Measurements from ENCODE around the gene ATN1. TPM values are rescaled to one million over a fixed set of nuclear protein-coding genes. Genes with fewer than 3 reads are reported as not detected.

The ATN1 gene
- total RNA-seq, 4 donors from 2014 or later, result 41.3 to 136 (median 71.6) TPM

DNA sequence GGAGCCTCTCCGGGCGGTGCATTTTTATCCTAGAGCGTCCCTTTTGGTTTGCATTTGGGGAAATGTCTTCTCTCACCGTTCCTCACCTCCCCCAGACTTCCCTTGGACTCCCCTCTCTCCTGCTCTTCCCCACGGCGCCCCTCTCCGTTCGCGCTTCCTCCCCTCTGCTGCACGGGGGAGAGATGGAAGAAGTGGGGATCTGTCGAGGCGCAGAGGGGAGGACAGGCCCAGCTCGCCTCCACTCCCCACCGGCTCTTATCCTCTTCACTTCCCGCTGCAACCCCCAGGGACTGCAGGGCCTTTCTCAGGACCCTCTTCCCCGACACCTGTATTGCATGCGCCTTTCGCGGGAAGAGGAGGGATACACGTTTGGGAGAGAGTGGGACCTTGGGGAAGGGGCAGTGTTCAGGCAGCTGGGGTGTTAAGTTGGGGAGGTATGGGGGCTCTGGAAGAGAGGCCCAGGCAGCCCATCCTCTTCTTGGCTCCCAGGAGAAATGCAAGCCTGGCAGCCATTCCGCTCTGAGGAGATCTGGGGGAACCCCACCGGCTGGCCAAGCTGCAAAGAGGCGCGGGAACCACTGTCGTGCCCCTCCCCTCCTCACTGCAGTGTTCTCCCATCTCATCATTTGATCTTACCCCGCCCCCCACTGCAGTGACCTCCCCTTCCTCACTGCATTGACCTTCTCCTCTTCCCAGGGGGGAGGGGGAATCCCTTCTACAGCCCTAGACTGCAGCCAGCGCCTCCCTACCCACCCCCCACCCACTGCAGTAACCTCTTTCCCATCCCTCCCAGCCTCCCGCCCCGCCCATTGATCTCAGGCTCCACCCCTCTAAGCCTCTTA lies 12.6 kb upstream of the ATN1 start:
- TF ChIP-seq, protein P1, sequence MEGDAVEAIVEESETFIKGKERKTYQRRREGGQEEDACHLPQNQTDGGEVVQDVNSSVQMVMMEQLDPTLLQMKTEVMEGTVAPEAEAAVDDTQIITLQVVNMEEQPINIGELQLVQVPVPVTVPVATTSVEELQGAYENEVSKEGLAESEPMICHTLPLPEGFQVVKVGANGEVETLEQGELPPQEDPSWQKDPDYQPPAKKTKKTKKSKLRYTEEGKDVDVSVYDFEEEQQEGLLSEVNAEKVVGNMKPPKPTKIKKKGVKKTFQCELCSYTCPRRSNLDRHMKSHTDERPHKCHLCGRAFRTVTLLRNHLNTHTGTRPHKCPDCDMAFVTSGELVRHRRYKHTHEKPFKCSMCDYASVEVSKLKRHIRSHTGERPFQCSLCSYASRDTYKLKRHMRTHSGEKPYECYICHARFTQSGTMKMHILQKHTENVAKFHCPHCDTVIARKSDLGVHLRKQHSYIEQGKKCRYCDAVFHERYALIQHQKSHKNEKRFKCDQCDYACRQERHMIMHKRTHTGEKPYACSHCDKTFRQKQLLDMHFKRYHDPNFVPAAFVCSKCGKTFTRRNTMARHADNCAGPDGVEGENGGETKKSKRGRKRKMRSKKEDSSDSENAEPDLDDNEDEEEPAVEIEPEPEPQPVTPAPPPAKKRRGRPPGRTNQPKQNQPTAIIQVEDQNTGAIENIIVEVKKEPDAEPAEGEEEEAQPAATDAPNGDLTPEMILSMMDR (IDR thresholded peaks at IDR 0.05; ENCODE audit: low read depth), result no peak

DNA sequence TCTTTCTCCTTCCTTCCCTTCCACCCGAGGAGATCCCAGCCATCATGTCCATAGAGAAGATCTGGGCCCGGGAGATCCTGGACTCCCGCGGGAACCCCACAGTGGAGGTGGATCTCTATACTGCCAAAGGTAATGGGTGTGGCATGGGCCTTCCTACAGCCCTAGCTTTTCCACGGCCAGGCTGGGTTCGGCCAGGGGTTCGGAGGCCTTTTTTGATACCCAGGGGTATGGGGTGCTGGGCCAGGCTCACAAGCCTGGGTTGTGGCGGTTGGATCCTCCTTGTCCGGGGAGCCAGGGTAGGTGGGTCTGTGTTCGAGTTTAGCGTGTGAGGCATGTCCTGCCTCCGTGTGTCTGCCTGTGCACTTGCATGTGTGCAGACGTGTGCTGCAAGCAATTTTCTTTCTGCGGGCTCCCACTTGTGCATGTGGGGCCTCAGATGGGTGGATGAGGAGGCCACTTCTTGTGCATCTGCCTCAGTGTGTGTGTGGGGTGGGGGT lies 11.9 kb upstream of the ATN1 start:
- TF ChIP-seq, protein P1 (IDR thresholded peaks at IDR 0.05; ENCODE audit: low read depth), result no peak

DNA sequence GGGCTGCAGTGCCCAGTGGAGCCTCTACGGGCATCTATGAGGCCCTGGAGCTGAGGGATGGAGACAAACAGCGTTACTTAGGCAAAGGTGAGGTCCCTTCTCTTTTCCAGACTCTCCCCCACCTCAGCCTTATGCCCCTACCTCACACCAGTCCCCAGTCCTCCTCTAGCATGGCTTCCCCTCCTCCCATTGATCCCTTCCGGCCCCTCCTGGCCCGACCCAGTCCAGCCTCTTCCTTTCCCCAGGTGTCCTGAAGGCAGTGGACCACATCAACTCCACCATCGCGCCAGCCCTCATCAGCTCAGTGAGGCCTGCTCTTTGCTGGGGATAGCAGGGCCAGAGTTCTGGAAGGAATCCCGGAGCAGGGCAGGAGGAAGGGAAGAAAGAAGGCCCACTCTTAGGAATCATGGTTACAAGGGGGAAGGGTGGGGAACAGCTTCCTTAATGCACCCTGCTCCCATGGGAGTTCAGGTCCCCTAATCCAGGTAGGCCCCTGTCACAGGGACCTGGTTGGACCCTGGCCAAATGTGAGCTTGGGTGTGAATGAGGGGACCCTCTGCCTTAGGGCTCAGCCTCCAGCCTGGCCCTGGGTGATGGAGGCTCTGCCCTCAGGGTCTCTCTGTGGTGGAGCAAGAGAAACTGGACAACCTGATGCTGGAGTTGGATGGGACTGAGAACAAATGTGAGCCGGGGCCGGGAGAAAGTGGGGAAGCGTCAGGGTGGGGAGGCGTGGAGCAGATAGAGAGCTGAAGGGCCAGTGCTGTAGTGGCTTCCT lies 11.1 kb upstream of the ATN1 start:
- TF ChIP-seq, protein P1 (IDR thresholded peaks at IDR 0.05; ENCODE audit: low read depth), result no peak

DNA sequence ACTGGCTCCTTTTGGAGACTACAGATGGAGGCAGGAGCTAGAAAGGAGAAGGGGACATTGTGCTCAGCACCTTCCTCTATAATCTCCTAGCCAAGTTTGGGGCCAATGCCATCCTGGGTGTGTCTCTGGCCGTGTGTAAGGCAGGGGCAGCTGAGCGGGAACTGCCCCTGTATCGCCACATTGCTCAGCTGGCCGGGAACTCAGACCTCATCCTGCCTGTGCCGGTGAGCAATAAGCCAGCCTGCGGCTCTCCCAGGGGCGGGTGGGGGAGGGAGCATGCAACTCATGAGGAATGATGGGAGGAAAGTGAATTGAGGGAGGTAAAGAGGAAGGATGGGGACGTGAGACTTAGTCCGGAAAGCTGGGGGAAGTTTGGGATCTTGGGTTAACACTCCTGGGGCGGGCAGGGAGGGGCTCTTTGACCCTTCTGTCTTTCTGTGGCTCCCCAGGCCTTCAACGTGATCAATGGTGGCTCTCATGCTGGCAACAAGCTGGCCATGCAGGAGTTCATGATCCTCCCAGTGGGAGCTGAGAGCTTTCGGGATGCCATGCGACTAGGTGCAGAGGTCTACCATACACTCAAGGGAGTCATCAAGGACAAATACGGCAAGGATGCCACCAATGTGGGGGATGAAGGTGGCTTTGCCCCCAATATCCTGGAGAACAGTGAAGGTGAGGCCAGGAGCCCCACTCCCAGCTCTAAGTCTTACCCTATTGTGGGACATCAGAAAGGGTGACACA lies 10.1 kb upstream of the ATN1 start:
- TF ChIP-seq, protein P1 (IDR thresholded peaks at IDR 0.05; ENCODE audit: low read depth), result no peak

DNA sequence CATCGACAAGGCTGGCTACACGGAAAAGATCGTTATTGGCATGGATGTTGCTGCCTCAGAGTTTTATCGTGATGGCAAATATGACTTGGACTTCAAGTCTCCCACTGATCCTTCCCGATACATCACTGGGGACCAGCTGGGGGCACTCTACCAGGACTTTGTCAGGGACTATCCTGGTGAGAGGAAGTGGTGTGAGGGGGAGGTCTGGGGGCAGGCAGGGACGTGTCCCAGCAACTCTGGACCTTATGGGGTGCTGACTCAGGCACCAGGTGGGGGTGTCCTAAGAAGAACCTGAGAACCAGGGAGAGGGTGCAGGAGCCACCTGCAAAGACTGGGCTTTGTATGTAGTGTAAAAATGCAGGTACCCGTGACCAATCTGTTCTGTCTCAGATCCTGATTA lies 8.2 kb upstream of the ATN1 start:
- TF ChIP-seq, protein P1 (IDR thresholded peaks at IDR 0.05; ENCODE audit: low read depth), result no peak

DNA sequence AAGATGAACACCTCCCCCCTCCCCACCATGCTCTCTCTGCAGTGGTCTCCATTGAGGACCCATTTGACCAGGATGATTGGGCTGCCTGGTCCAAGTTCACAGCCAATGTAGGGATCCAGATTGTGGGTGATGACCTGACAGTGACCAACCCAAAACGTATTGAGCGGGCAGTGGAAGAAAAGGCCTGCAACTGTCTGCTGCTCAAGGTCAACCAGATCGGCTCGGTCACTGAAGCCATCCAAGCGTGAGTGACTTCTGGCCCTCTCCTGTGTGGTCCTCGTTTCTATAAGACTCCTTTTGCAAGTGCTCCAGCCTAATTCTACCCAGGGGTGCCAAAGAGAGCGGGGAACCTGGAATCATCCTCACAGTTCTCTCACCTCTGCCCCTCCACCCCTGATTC lies 6.2 kb upstream of the ATN1 start:
- TF ChIP-seq, protein P1 (IDR thresholded peaks at IDR 0.05; ENCODE audit: low read depth), result no peak

All from subcutaneous adipose tissue (tissue), 4 donors.